Left kidney (tissue), 2 donors: ENCODE results near the gene WDR75. TPM values are rescaled to one million over a fixed set of nuclear protein-coding genes. Genes with fewer than 3 reads are reported as not detected.

ENCODE experiments used
- DNase-seq: peaks from one replicate; pipeline ENCODE4 v3.0.0-alpha.2; 2013
- polyA plus RNA-seq: library from polyadenylated mRNA; unstranded; fragments of 120-200 nt; gene quantifications from one replicate; pipeline ENCODE4 v1.2.1, GENCODE V29; 2013; ENCODE audit not compliant: insufficient read length

Gene WDR75
- polyA plus RNA-seq, 1 donor = 62.3 TPM

GRCh38 chr2:189498205-189498604 lies 56.9 kb downstream of the WDR75 start:
- DNase-seq = no peak

GRCh38 chr2:189499137-189499536 lies 57.9 kb downstream of the WDR75 start:
- no peak for DNase-seq

GRCh38 chr2:189500456-189501160 lies 59.3 kb downstream of the WDR75 start:
- no peak for DNase-seq

GRCh38 chr2:189501487-189501886 lies 60.2 kb downstream of the WDR75 start:
- no peak for DNase-seq

GRCh38 chr2:189502714-189503113 lies 61.4 kb downstream of the WDR75 start:
- DNase-seq = no peak

GRCh38 chr2:189504238-189504637 lies 63.0 kb downstream of the WDR75 start:
- no peak for DNase-seq

- DNase-seq = no peak
Measured at GRCh38 chr2:189505492-189505891, 64.2 kb downstream of the WDR75 start.

GRCh38 chr2:189506514-189506976 lies 65.3 kb downstream of the WDR75 start:
- no peak for DNase-seq

GRCh38 chr2:189511210-189511959 lies 70.1 kb downstream of the WDR75 start:
- no peak for DNase-seq

- no peak for DNase-seq
Measured at GRCh38 chr2:189511960-189512319, 70.7 kb downstream of the WDR75 start.

- no peak for DNase-seq
Measured at GRCh38 chr2:189512879-189513278, 71.6 kb downstream of the WDR75 start.

GRCh38 chr2:189514104-189514503 lies 72.8 kb downstream of the WDR75 start:
- DNase-seq = no peak

- DNase-seq = no peak
Measured at GRCh38 chr2:189515264-189515663, 74.0 kb downstream of the WDR75 start.

GRCh38 chr2:189516546-189516945 lies 75.3 kb downstream of the WDR75 start:
- no peak for DNase-seq

GRCh38 chr2:189517847-189518535 lies 76.7 kb downstream of the WDR75 start:
- no peak for DNase-seq

- no peak for DNase-seq
Measured at GRCh38 chr2:189519631-189520387, 78.5 kb downstream of the WDR75 start.

- no peak for DNase-seq
Measured at GRCh38 chr2:189521699-189522434, 80.6 kb downstream of the WDR75 start.

- no peak for DNase-seq
Measured at GRCh38 chr2:189522435-189523151, 81.3 kb downstream of the WDR75 start.

GRCh38 chr2:189524746-189525145 lies 83.5 kb downstream of the WDR75 start:
- DNase-seq = no peak
